ENCODE results near the gene C1QTNF6.
A peak's percentile ranks its signal among the peaks of the same experiment; 100 is the strongest.
"Not testable (repeated sequence)": the region's sequence is repeated elsewhere in the genome, so short reads cannot be mapped to it uniquely, and the experiment has no call there.

C1QTNF6 gene

GRCh38 chr22:37176464-37177061, 11.5 kb downstream of the C1QTNF6 start:
- no peak for DNase-seq (ENCODE audit: low spot score)

GRCh38 chr22:37175414-37176281, 12.4 kb downstream of the C1QTNF6 start:
- no peak for DNase-seq (ENCODE audit: low spot score)

GRCh38 chr22:37174964-37175363, 13.1 kb downstream of the C1QTNF6 start:
- DNase-seq (ENCODE audit: low spot score) = no peak

- DNase-seq (ENCODE audit: low spot score) = no peak
Measured at GRCh38 chr22:37173709-37174108, 14.3 kb downstream of the C1QTNF6 start.

DNA sequence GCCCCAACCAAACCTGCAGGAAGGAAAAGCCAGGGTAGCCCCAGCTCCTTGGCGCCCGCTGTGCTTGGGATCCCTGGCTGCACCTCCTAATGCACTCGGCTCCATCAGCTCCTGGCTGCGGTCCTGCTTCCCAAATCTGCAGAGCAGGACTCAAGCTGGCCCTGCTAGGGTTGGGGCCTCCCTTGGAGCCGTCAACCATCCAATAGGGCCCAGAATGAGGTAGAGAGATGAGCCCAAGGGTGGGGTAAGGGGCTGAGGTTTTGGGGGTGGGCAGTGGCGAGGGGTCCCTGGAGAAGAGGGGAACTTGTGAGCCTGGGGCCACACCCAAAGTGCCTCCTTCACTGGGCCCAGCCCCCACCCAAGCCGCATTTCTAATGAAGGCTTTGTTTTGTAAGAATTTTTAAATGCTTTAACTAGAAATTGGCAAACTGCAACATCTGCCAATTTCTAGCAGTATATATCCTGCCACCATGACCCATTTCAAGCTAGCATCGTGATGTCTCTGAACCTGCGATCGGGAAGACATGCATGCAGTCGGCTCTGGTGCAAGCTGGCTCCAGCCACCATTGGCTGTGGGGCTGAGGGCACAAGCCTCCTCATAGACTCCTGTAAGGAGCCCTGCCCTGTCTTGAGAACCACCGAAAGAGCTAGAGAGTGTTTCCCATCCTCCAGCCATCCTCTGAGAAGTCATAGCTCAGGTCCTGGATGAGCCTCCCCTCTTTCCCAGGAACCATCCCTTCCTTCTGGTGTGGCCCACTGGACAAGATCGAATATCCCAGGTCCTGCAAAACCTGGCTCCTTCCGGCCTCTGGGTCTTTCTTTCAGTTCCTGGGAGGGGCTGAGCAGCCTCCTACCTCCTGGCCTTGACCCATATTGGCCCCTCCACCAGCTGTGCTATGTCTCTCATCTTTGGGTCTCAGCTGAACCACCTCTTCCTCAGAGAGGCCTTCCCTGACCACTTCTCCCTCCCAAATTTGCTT, 15.5 kb downstream of the C1QTNF6 start:
- DNase-seq (ENCODE audit: low spot score) = no peak

GRCh38 chr22:37171662-37172061, 16.4 kb downstream of the C1QTNF6 start:
- no peak for DNase-seq (ENCODE audit: low spot score)

- not testable (repeated sequence) for DNase-seq (ENCODE audit: low spot score)
Measured at GRCh38 chr22:37170689-37171405, 17.2 kb downstream of the C1QTNF6 start.

GRCh38 chr22:37169947-37170688, 17.9 kb downstream of the C1QTNF6 start:
- no peak for DNase-seq (ENCODE audit: low spot score)

GRCh38 chr22:37169406-37169805, 18.6 kb downstream of the C1QTNF6 start:
- DNase-seq (ENCODE audit: low spot score) = no peak

GRCh38 chr22:37167981-37168647, 19.9 kb downstream of the C1QTNF6 start:
- DNase-seq (ENCODE audit: low spot score) = no peak

GRCh38 chr22:37167176-37167980, 20.7 kb downstream of the C1QTNF6 start:
- DNase-seq (ENCODE audit: low spot score) = no peak

DNA sequence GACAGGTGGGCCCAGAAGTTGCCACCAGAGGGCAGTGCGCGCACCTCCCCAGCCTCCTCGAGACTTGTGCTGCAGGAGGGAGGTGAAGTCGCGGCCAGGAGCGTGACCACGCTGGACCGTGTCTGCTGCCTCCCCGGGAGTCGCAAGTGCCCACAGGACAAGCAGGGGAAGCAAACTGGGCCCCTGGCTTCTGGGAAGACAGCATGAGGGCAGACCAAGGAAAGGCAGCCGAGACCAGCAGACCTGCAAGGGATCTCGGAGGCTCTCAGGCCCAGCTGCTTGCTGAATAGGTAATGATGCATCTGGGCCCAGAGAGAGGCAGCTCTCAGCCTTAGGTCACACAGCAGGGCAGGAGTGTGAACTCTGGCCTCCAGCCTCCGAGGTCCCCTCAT, 21.4 kb downstream of the C1QTNF6 start:
- peak; percentile 77 for DNase-seq (ENCODE audit: low spot score)

DNA sequence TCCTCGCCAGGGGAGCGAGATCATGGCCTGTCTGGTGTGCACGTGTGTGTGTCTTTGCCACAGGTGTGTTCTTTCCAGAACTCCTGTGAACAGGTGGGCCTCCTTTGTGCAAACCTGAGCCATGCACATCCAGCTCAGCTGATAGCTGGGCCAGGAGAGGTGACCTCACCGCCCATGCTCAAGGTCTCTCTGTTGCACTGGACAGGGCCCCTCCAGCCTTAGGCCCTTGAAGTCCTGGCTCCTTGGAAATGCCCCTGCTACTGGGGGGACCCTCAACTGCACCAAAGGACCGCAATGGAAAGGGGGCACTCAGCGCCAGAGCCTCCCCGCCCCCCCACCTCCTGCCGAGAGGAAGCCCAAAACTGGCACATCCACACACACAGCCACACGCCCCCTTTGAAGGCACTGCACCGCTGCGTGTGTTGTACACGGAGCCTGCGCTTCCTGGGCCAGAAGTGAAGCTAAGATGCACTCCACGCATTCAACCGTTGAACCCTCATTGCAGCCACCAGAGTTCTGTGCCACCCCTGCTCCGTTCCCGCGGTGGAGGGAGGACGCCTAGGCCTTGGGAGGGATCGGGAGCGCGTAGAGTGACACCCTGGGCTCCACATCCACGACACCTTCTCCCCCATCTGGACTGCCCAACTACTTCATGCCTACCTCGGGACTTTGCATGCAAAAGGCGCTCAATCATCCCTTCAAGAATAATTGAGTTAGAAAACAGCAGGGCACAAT, 21.9 kb downstream of the C1QTNF6 start:
- no peak for DNase-seq (ENCODE audit: low spot score)

- no peak for DNase-seq (ENCODE audit: low spot score)
Measured at GRCh38 chr22:37165066-37165465, 23.0 kb downstream of the C1QTNF6 start.

DNA sequence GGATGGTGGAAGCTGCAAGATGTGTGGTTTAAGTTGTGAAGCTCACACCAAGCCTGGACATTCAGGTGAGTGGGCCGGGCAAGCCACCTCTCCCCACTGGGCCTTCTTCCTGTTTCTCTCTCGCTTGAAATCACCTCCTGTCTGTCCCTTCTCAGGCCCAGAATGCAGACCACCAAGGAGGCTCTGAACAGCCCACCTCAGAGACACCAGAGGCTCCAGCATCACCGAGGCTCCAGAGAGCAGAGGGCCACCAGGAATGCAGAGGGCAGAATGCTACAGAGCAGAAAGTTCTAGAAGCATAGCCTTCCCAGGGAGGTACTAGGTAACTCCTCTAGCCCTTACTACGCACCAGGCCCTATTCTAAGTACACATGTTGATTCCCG, 23.6 kb downstream of the C1QTNF6 start:
- DNase-seq (ENCODE audit: low spot score) = no peak

GRCh38 chr22:37163575-37164504, 24.2 kb downstream of the C1QTNF6 start:
- no peak for DNase-seq (ENCODE audit: low spot score)

- DNase-seq (ENCODE audit: low spot score) = no peak
Measured at GRCh38 chr22:37163096-37163489, 25.0 kb downstream of the C1QTNF6 start.

All from NAMALWA (cell line).